Mesenchymal stem cell (in vitro differentiated cells and primary cell): ENCODE measurements around the gene AGAP1.

ENCODE experiments used
- DNase-seq: peaks from one replicate; pipeline ENCODE4 v3.0.0-alpha.2; 2013
- H2AFZ ChIP-seq: one replicate; pipeline ENCODE4 v1.6.1; 2013; ENCODE audit warnings: low read depth, mild to moderate bottlenecking, control low read depth, inconsistent platforms, low read length, moderate library complexity
- H2AK5ac ChIP-seq: 2 replicates; pipeline ENCODE4 v1.6.1; 2013; ENCODE audit warnings: low read length, moderate library complexity, mild to moderate bottlenecking, inconsistent platforms; ENCODE audit not compliant: severe bottlenecking
- H2BK120ac ChIP-seq: one replicate; pipeline ENCODE4 v1.6.1; 2013; ENCODE audit warnings: low read depth, mild to moderate bottlenecking, inconsistent platforms, low read length, moderate library complexity
- H2BK12ac ChIP-seq, 2 experiments: one replicate each; pipeline ENCODE4 v1.6.1; 2013; ENCODE audit warnings: inconsistent platforms in 2 of 2, low read length in 2 of 2, mild to moderate bottlenecking in 2 of 2, moderate library complexity in 2 of 2, control low read depth in 1 of 2
- H2BK15ac ChIP-seq: one replicate; pipeline ENCODE4 v1.6.1; 2013; ENCODE audit warnings: mild to moderate bottlenecking, low read depth, inconsistent platforms; ENCODE audit not compliant: poor library complexity, severe bottlenecking
- H2BK5ac ChIP-seq: 2 replicates; pipeline ENCODE4 v1.6.1; 2013; ENCODE audit warnings: low read depth, mild to moderate bottlenecking, low read length, control low read depth, inconsistent platforms; ENCODE audit not compliant: poor library complexity, severe bottlenecking
- H3K14ac ChIP-seq, 2 experiments: one replicate each; pipeline ENCODE4 v1.6.1; 2013; ENCODE audit warnings: inconsistent platforms in 2 of 2, low read length in 2 of 2, control low read depth in 1 of 2, mild to moderate bottlenecking in 1 of 2, moderate library complexity in 1 of 2
- H3K18ac ChIP-seq, 2 experiments: one replicate each; pipeline ENCODE4 v1.6.1; 2013; ENCODE audit warnings: inconsistent platforms in 2 of 2, low read length in 2 of 2, control low read depth in 1 of 2, low read depth in 1 of 2, mild to moderate bottlenecking in 1 of 2
- H3K23ac ChIP-seq, 2 experiments: one replicate each; pipeline ENCODE4 v1.6.1; 2013; ENCODE audit warnings: inconsistent platforms in 2 of 2, low read length in 2 of 2, mild to moderate bottlenecking in 2 of 2, moderate library complexity in 2 of 2, control low read depth in 1 of 2
- H3K27ac ChIP-seq: 2 replicates; pipeline ENCODE4 v1.5.1; 2013; ENCODE audit warnings: mild to moderate bottlenecking, moderate library complexity, low read length, control low read depth, inconsistent platforms; ENCODE audit not compliant: poor library complexity, severe bottlenecking
- H3K27me3 ChIP-seq, 2 experiments: 2 replicates each; pipeline versions ENCODE4 v1.6.1 to v1.7.0; 2013; ENCODE audit warnings: low read length in 2 of 2, mild to moderate bottlenecking in 2 of 2, moderate library complexity in 2 of 2, control low read depth in 1 of 2, inconsistent platforms in 1 of 2; ENCODE audit not compliant: control insufficient read depth in 1 of 2, insufficient read depth in 1 of 2
- H3K36me3 ChIP-seq, 2 experiments: 2 replicates each; pipeline versions ENCODE4 v1.6.1 to v1.7.0; 2013; ENCODE audit warnings: low read length in 2 of 2, control low read depth in 1 of 2, inconsistent platforms in 1 of 2, low read depth in 1 of 2, mild to moderate bottlenecking in 1 of 2; ENCODE audit not compliant: insufficient read depth in 2 of 2, control insufficient read depth in 1 of 2
- H3K4ac ChIP-seq, 2 experiments: one replicate each; pipeline ENCODE4 v1.6.1; 2013; ENCODE audit warnings: inconsistent platforms in 2 of 2, low read length in 2 of 2, mild to moderate bottlenecking in 2 of 2, moderate library complexity in 2 of 2, control low read depth in 1 of 2, low read depth in 1 of 2
- H3K4me1 ChIP-seq: 2 replicates; pipeline ENCODE4 v1.6.1; 2013; ENCODE audit warnings: low read depth, low read length, control low read depth; ENCODE audit not compliant: control insufficient read depth, insufficient read depth
- H3K4me2 ChIP-seq: 2 replicates; pipeline ENCODE4 v1.6.1; 2013; ENCODE audit warnings: low read length, mild to moderate bottlenecking, inconsistent platforms; ENCODE audit not compliant: poor library complexity, severe bottlenecking
- H3K4me3 ChIP-seq, 2 experiments: 2 replicates each; pipeline versions ENCODE4 v1.5.1 to v1.7.0; 2013; ENCODE audit warnings: low read length in 2 of 2, mild to moderate bottlenecking in 2 of 2, control low read depth in 1 of 2, low read depth in 1 of 2; ENCODE audit not compliant: insufficient read depth in 1 of 2
- H3K79me1 ChIP-seq: replicated peaks from 2 replicates; pipeline ENCODE4 v1.6.1; 2013; ENCODE audit warnings: mild to moderate bottlenecking, control low read depth, low read length, inconsistent platforms; ENCODE audit not compliant: poor library complexity, severe bottlenecking
- H3K9ac ChIP-seq: 2 replicates; pipeline ENCODE4 v1.7.0; 2013; ENCODE audit warnings: mild to moderate bottlenecking, low read length, moderate library complexity
- H3K9me3 ChIP-seq: 2 replicates; pipeline ENCODE4 v1.7.0; 2013; ENCODE audit warnings: mild to moderate bottlenecking, low read length; ENCODE audit not compliant: control insufficient read depth
- H4K8ac ChIP-seq: one replicate; pipeline ENCODE4 v1.6.1; 2013; ENCODE audit warnings: inconsistent platforms, mild to moderate bottlenecking, low read length, moderate library complexity
- H4K91ac ChIP-seq: one replicate; pipeline ENCODE4 v1.6.1; 2013; ENCODE audit warnings: mild to moderate bottlenecking, low read length, inconsistent platforms
- WGBS: methylation state at CpG from one replicate; pipeline ENCODE4 v1.1.7; 2013; ENCODE audit warnings: mixed read lengths; 5-methylcytosine and 5-hydroxymethylcytosine counted together

AGAP1 gene

DNA sequence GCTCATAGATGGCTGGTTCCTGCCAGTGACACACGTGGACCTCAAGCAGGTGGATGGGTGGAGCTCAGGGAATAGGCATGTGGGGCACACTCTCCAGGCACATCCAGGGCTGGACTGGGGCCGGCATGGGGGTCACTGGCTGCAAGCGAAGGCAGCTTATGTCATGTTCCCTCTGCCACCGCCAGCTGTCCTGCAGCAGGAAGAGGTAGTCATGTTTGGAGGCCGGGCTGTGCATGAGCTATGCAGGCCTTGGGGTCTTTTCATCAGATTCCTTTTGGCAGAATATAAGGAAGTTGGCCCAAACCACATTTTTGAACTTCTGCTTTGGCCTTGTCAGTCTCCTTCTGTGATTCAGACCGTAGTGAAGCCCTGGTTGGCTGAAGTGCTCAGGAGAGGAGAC, 61.5 kb downstream of the AGAP1 start:
- H3K27ac ChIP-seq, result no peak overlapping the region
- H3K14ac ChIP-seq, result no peak overlapping the region
- no peak overlapping the region for H3K4me3 ChIP-seq
- H3K36me3 ChIP-seq, result no peaks in the 10 kb centered on the region
- no peak overlapping the region for H2BK12ac ChIP-seq
- H4K91ac ChIP-seq, result no peak overlapping the region
- H3K4ac ChIP-seq, result no peak overlapping the region
- no peak overlapping the region for H3K18ac ChIP-seq
- no peak overlapping the region for H3K23ac ChIP-seq
- DNase-seq, result no peak
- WGBS, result 91% methylated on average over 6 of the region's 6 CpGs
- no peak overlapping the region for H3K4me2 ChIP-seq
- H2BK120ac ChIP-seq, result no peak overlapping the region
- peaks cover 58% of the 10 kb centered on the region for H3K79me1 ChIP-seq
- peaks cover 29% of the 10 kb centered on the region for H3K4me1 ChIP-seq
- no peak overlapping the region for H2AFZ ChIP-seq
- no peak overlapping the region for H3K9ac ChIP-seq
- H2AK5ac ChIP-seq, result no peak overlapping the region
- no peaks in the 10 kb centered on the region for H3K9me3 ChIP-seq
- no peak overlapping the region for H2BK5ac ChIP-seq
- no peak overlapping the region for H2BK15ac ChIP-seq
- no peak overlapping the region for H4K8ac ChIP-seq
- no peaks in the 10 kb centered on the region for H3K27me3 ChIP-seq

DNA sequence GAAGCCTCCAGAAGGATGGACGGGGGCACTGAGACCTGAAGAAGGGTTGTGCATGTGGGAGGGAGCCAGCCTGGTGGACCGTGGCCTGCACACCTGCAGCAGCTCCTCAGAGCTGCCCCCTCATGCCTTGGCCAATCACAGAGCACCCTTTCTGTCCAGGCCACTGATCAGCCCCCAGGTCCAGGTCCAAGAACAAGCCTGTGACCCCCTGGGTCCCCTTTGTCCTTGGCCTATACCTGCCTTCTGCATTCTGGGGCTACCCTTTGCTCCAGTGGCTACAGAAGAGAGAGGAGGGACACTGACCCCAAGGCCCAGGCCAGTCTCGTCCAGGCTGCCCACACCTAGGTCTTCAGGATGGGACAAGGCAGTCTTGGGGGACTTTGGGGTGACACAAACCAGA, 62.2 kb downstream of the AGAP1 start:
- peaks cover 61% of the 10 kb centered on the region for H3K79me1 ChIP-seq
- 97% methylated on average over 3 of the region's 3 CpGs for WGBS
- H2BK5ac ChIP-seq, result no peak overlapping the region
- H3K4me2 ChIP-seq, result no peak overlapping the region
- no peaks in the 10 kb centered on the region for H3K9me3 ChIP-seq
- no peak overlapping the region for H3K18ac ChIP-seq
- peak overlapping the region; percentile 5 for H2AK5ac ChIP-seq
- peak overlapping the region; percentile 40 for H4K91ac ChIP-seq
- peak overlapping the region in 1 of 2 experiments; percentile 18 for H3K14ac ChIP-seq
- no peak overlapping the region for H2BK120ac ChIP-seq
- no peak overlapping the region for H2AFZ ChIP-seq
- H2BK12ac ChIP-seq, result no peak overlapping the region
- peak overlapping the region in 1 of 2 experiments; percentile 7 for H3K4ac ChIP-seq
- no peak overlapping the region for H3K27ac ChIP-seq
- no peak overlapping the region for H2BK15ac ChIP-seq
- H3K23ac ChIP-seq, result peak overlapping the region in 1 of 2 experiments; percentile 23
- no peak overlapping the region for H3K4me3 ChIP-seq
- H4K8ac ChIP-seq, result no peak overlapping the region
- no peak for DNase-seq
- H3K27me3 ChIP-seq, result no peaks in the 10 kb centered on the region
- peaks cover 33% of the 10 kb centered on the region for H3K4me1 ChIP-seq
- no peaks in the 10 kb centered on the region for H3K36me3 ChIP-seq
- no peak overlapping the region for H3K9ac ChIP-seq

DNA sequence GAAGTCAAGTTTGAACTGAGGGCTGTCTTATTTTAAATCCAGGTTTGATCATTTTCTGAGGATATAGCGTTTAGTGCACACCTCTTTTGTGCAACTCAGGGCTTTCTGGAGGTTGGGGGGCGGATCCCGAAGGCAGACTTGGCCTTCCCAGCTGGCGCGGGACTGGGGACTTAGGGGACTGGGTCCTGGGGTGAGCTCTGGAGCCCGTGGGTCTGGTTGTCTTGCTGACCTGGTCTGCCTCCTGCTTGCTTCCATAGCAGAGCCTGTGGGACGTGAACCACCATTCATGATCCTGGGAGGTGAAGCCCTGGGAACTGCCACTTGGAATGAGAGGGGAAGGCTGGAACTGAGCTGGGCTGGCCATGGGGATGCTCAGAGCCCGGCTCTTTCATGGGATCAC, 63.1 kb downstream of the AGAP1 start:
- Histone ChIP-seq H2BK120ac (no peak overlapping the region), H3K4me3 (no peak overlapping the region), H2BK12ac (no peak overlapping the region), H3K36me3 (no peaks in the 10 kb centered on the region), H3K4me2 (no peak overlapping the region), H2BK5ac (no peak overlapping the region), H3K79me1 (peaks cover 60% of the 10 kb centered on the region), H3K4ac (no peak overlapping the region), H3K23ac (no peak overlapping the region), H3K4me1 (peaks cover 34% of the 10 kb centered on the region), H4K8ac (no peak overlapping the region), H2AK5ac (no peak overlapping the region), H2AFZ (no peak overlapping the region), H3K9me3 (no peaks in the 10 kb centered on the region), H2BK15ac (no peak overlapping the region), H3K9ac (no peak overlapping the region), H3K14ac (no peak overlapping the region), H4K91ac (no peak overlapping the region), H3K27ac (no peak overlapping the region), H3K18ac (no peak overlapping the region), H3K27me3 (no peaks in the 10 kb centered on the region)
- over 99% methylated on average over 8 of the region's 8 CpGs for WGBS
- DNase-seq, result no peak

DNA sequence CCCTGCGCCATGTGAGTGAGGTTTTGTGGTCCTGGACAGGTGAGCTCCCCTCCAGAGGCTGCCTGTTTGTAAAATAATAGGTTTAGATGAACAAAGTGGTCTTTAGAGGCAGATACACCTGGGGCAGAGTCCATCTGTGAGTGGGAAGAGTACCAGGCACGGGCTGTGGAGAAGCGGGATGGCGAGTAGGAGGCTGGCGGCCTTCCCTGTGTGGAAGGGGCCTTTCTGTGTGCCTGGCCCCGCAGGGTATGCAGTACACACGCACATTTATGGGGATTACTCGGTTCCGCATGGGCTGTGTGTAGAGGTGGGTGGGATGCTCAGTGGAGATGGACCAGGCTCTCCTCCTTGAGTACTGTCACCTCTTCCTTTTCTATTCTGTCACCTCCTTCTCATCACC, 64.1 kb downstream of the AGAP1 start:
- Histone ChIP-seq H4K8ac (no peak overlapping the region), H3K4me1 (peaks cover 26% of the 10 kb centered on the region), H2AK5ac (no peak overlapping the region), H3K4me2 (no peak overlapping the region), H3K14ac (no peak overlapping the region), H3K36me3 (no peaks in the 10 kb centered on the region), H3K18ac (peak overlapping the region in 1 of 2 experiments; percentile 48), H2BK15ac (no peak overlapping the region), H3K4me3 (no peak overlapping the region), H4K91ac (no peak overlapping the region), H3K27ac (no peak overlapping the region), H3K9me3 (no peaks in the 10 kb centered on the region), H2BK5ac (no peak overlapping the region), H3K4ac (no peak overlapping the region), H3K23ac (no peak overlapping the region), H3K79me1 (peaks cover 59% of the 10 kb centered on the region), H3K9ac (no peak overlapping the region), H2BK120ac (no peak overlapping the region), H2AFZ (no peak overlapping the region), H2BK12ac (no peak overlapping the region), H3K27me3 (no peaks in the 10 kb centered on the region)
- 97% methylated on average over 5 of the region's 9 CpGs for WGBS
- no peak for DNase-seq
